IPS-11a (cell line): ENCODE measurements around the gene LOXL4.

Experiments
- H3K4me3 ChIP-seq: one replicate; pipeline ENCODE4 v1.5.1; 2013; ENCODE audit warnings: low read depth, low read length, control low read depth

The LOXL4 gene

DNA sequence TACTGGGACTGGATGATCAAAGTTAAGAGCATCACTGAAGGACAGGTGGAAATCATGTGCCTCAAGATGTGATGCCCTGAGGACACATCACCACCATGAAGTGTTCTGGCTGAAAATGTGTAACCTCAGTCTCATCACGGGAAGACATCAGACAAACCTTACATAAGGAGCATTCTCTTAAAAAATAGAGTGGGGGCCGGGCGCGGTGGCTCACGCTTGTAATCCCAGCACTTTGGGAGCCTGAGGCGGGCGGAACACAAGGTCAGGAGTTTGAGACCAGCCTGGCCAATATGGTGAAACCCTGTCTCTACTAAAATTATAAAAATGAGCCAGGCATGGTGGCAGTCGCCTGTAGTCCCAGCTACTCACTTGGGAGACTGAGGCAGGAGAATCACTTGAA lies 65.6 kb downstream of the LOXL4 start:
- H3K4me3 ChIP-seq = no peak overlapping the region

DNA sequence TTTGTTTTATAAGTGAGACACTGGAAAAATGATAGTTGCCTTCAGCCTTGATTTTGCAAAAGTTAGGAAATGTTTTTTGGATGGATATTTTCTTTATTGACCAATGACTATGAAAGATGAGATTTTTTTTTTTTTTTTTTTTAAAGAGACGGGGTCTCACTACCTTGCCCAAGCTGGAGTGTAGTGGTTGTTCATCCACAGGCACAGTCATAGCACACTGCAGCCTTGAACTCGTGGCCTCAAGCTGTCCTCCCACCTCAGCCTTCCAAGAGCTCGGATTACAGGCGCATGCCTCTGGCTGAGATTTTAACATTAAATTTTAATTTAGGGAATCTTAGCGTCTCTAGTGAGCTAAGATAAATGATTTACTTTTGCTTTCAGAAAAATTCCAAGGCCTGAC lies 66.2 kb downstream of the LOXL4 start:
- H3K4me3 ChIP-seq = no peak overlapping the region
